A673 (cell line): Measurements from ENCODE around the gene CAMSAP3.

Experiments
- CTCF ChIP-seq: fragments of 300-800, 200-600 bp; sonication (generic); conservative IDR thresholded peaks from 2 replicates; pipeline ENCODE4 v1.5.1; 2017; ENCODE audit warnings: low read depth, mild to moderate bottlenecking, antibody characterized with exemption, low read length, moderate library complexity, mixed read lengths
- EZH2 ChIP-seq: fragments of 200-600 bp; sonication (generic); IDR thresholded peaks from 2 replicates; pipeline ENCODE4 v1.6.1; 2017; ENCODE audit warnings: borderline replicate concordance, low read depth, mild to moderate bottlenecking, mixed read lengths, antibody characterized with exemption, low read length; ENCODE audit not compliant: poor library complexity, severe bottlenecking

- TF ChIP-seq CTCF (no peak), EZH2 (no peak)
Measured at GRCh38 chr19:7655581-7655980, 59.9 kb downstream of the CAMSAP3 start.
